Testis (tissue), 3 donors: Measurements from ENCODE around the gene CDH13. TPM values are rescaled to one million over a fixed set of nuclear protein-coding genes. Genes with fewer than 3 reads are reported as not detected.

Experiments used
- DNase-seq: peaks from one replicate; pipeline ENCODE4 v3.0.0-alpha.2; 2019
- H3K27ac ChIP-seq, 2 donors: fragments of 200-600 bp; sonication (generic); one replicate each; pipeline ENCODE4 v1.5.1; 2019
- H3K27me3 ChIP-seq: fragments of 200-600 bp; sonication (generic); one replicate; pipeline ENCODE4 v1.5.1; 2019
- H3K36me3 ChIP-seq: fragments of 200-600 bp; sonication (generic); one replicate; pipeline ENCODE4 v1.5.1; 2017; ENCODE audit warnings: low read depth; ENCODE audit errors: missing control alignments
- H3K4me1 ChIP-seq: fragments of 200-600 bp; sonication (generic); one replicate; pipeline ENCODE4 v1.5.1; 2019
- H3K4me3 ChIP-seq, 2 donors: fragments of 200-600 bp; sonication (generic); one replicate each; pipeline ENCODE4 v1.5.1; 2017 to 2019
- H3K9me3 ChIP-seq: fragments of 200-600 bp; sonication (generic); one replicate; pipeline ENCODE4 v1.5.1; 2017
- POLR2A ChIP-seq: fragments of 450-650 bp; IDR thresholded peaks from one replicate; pipeline ENCODE4 v1.6.1; 2017; ENCODE audit warnings: antibody characterized with exemption, mild to moderate bottlenecking, moderate library complexity
- WGBS, 2 donors: methylation state at CpG; one replicate each; pipeline ENCODE4 v1.1.5; 2018; 5-methylcytosine and 5-hydroxymethylcytosine counted together
- intact Hi-C: fragments of 100-400 bp; cut with DNase I; formaldehyde crosslinking; loops from one replicate; pipeline ENCODE4 v1.15.1; 2023; ENCODE audit warnings: low total_unique reads
- polyA plus RNA-seq: library from polyadenylated mRNA; stranded (reverse); fragments of 350-450 nt; fragmentation: Illumina TruSeq; extraction: RNeasy Lipid Tissue Mini Kit (QIAGEN cat#74804); gene quantifications from one replicate; pipeline ENCODE4 v1.2.3, GENCODE V29; 2014; ENCODE audit warnings: low read depth, low replicate concordance; ENCODE audit not compliant: insufficient read depth
- total RNA-seq, 2 donors: library from RNA; depleted of rRNA; stranded (reverse); fragments of >200 nt; gene quantifications; one replicate each; pipeline ENCODE4 v1.2.3, GENCODE V29; 2016
- TF ChIP-seq, protein P1 (sequence below), 3 experiments: fragments of 450-650 bp in 2 of 3; fragments of 200-600 bp in 1 of 3; sonication (generic) in 1 of 3; IDR thresholded peaks; one replicate each; pipeline ENCODE4 v1.5.1; 2016 to 2019; ENCODE audit warnings: antibody characterized with exemption in 3 of 3, mild to moderate bottlenecking in 2 of 3, moderate library complexity in 1 of 3

The CDH13 gene
- total and polyA plus RNA-seq, 3 donors from 2014 or later, result 1.2 to 11.1 (median 2.0) TPM

DNA sequence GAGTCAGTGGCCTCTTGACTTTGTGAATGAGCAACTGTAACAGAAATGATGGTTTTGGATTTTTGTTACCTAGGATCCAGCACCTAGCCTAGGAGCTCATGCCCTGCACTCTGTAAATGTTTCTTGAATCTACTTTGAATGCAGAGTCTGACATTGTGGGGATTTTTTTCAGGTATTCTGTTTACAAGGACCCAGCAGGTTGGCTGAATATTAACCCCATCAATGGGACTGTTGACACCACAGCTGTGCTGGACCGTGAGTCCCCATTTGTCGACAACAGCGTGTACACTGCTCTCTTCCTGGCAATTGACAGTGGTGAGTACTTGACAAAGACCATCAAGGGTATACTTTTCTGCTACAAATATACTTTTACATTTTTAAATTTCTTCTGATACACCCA lies 1121.2 kb downstream of the CDH13 start:
- no peak for DNase-seq
- Histone ChIP-seq H3K27me3 (no peaks in the 10 kb centered on the region), H3K4me3 (no peak overlapping the region), H3K9me3 (no peaks in the 10 kb centered on the region), H3K36me3 (no peaks in the 10 kb centered on the region), H3K4me1 (no peaks in the 10 kb centered on the region), H3K27ac (no peak overlapping the region)
- TF ChIP-seq, protein P1, sequence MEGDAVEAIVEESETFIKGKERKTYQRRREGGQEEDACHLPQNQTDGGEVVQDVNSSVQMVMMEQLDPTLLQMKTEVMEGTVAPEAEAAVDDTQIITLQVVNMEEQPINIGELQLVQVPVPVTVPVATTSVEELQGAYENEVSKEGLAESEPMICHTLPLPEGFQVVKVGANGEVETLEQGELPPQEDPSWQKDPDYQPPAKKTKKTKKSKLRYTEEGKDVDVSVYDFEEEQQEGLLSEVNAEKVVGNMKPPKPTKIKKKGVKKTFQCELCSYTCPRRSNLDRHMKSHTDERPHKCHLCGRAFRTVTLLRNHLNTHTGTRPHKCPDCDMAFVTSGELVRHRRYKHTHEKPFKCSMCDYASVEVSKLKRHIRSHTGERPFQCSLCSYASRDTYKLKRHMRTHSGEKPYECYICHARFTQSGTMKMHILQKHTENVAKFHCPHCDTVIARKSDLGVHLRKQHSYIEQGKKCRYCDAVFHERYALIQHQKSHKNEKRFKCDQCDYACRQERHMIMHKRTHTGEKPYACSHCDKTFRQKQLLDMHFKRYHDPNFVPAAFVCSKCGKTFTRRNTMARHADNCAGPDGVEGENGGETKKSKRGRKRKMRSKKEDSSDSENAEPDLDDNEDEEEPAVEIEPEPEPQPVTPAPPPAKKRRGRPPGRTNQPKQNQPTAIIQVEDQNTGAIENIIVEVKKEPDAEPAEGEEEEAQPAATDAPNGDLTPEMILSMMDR (IDR thresholded peaks at IDR 0.05), result no peak
- TF ChIP-seq POLR2A, result no peak
- intact Hi-C loops, result no loop called here
- WGBS, 2 donors, result 94 to 95% methylated on average over 3 of the region's 3 CpGs

DNA sequence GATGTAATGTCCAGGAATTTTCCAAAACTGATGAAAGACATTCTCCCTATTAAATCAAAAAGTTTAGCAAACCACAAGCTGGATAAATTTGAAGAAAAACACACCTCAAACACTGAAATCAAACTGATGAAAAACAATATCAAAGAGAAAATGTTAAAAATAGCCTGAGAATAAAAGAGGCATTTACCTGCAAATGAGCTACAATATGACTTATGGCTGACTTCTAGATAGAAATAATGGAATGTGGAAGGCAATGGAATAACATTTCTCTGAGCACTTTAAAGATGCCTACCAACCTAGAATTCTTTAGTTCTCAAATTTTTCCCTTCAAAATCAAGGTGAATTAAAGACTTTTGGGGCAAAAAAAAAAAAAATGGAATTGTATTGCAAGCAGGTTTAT lies 1128.6 kb downstream of the CDH13 start:
- TF ChIP-seq, protein P1 (IDR thresholded peaks at IDR 0.05), result no peak
- TF ChIP-seq POLR2A, result no peak
- Histone ChIP-seq H3K36me3 (no peaks in the 10 kb centered on the region), H3K9me3 (no peaks in the 10 kb centered on the region), H3K27me3 (no peaks in the 10 kb centered on the region), H3K4me3 (no peak overlapping the region), H3K27ac (no peak overlapping the region), H3K4me1 (no peaks in the 10 kb centered on the region)
- intact Hi-C loops, result no loop called here
- no peak for DNase-seq

DNA sequence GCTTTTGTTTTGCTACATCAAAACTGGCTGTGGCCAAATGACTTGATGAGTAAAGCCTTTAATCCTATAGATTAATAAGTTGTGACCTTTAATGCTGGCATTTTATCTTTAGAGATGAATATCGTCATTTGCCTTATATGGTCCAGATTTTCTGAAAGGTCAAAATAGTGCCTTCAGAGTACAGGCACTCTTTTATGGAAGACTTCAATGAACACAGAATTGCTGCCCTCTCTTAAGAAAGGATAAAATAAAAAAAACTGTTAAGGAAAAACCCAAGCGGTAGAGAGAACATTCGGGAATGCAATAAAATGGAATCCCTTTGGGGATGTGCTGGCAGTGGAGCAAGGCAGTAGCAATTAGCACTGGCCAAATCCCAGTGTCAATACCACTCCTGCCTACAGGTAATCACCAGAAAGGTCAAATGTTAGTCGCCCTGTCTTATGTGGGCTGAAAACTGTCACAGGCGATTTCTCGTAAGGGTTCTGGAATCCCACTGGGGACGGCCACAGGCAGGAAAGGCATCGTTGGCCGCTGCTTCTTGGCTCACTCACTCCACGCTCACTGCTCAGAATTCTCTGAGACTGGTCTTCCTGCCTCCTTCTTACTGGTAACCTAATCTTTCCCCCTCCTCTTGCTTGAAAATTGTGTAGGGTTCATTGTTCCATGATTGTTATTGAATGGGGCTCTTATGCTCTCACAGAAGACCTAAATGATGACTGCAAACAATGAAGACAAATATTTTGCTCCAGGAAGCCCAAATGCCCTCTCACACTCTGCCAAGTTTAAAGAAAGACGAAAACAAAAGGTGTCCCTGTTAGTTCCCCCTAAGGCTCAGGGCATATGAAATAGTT lies 1135.6 kb downstream of the CDH13 start:
- no peak for DNase-seq

GRCh38 chr16:83762992-83763358 lies 1136.2 kb downstream of the CDH13 start:
- WGBS, 2 donors, result 86 to 93% methylated on average over 5 of the region's 5 CpGs
- Histone ChIP-seq H3K27me3 (no peaks in the 10 kb centered on the region), H3K36me3 (no peaks in the 10 kb centered on the region), H3K4me1 (no peaks in the 10 kb centered on the region), H3K27ac (no peak overlapping the region), H3K9me3 (no peaks in the 10 kb centered on the region), H3K4me3 (no peak overlapping the region)
- no peak for DNase-seq
- TF ChIP-seq, protein P1 (IDR thresholded peaks at IDR 0.05), result no peak
- TF ChIP-seq POLR2A, result no peak
- intact Hi-C loops, result no loop called here

More for the DNA sequence above, 1135.6 kb downstream of the CDH13 start:
- no peaks in the 10 kb centered on the region for H3K27me3 ChIP-seq
- H3K36me3 ChIP-seq, result no peaks in the 10 kb centered on the region
- WGBS, 2 donors, result 76 to 81% methylated on average over 11 of the region's 11 CpGs
- TF ChIP-seq, protein P1 (IDR thresholded peaks at IDR 0.05), result no peak
- no peak for TF ChIP-seq POLR2A
- no peak overlapping the region for H3K27ac ChIP-seq
- no peaks in the 10 kb centered on the region for H3K4me1 ChIP-seq
- intact Hi-C loops, result no loop called here
- no peaks in the 10 kb centered on the region for H3K9me3 ChIP-seq
- H3K4me3 ChIP-seq, result no peak overlapping the region

- no peaks in the 10 kb centered on the region for H3K36me3 ChIP-seq
- no peak overlapping the region for H3K27ac ChIP-seq
- intact Hi-C loops, result no loop called here
- H3K27me3 ChIP-seq, result no peaks in the 10 kb centered on the region
- H3K9me3 ChIP-seq, result no peaks in the 10 kb centered on the region
- H3K4me1 ChIP-seq, result no peaks in the 10 kb centered on the region
- H3K4me3 ChIP-seq, result no peak overlapping the region
- TF ChIP-seq, protein P1 (IDR thresholded peaks at IDR 0.05), result no peak
- TF ChIP-seq POLR2A, result no peak
- WGBS, 2 donors, result 45 to 63% methylated on average over 2 of the region's 2 CpGs
- no peak for DNase-seq
These were observed 1142.2 kb downstream of the CDH13 start for GRCh38 chr16:83768986-83769385.
